Natural killer cell (primary cell): ENCODE measurements around the gene HINT2. TPM values are rescaled to one million over a fixed set of nuclear protein-coding genes. Genes with fewer than 3 reads are reported as not detected.

ENCODE experiments used
- ATAC-seq, 3 donors: fragments of 150-1000 bp in 2 of 3; fragments of 200-7000 bp in 1 of 3; cut with Tn5 transposase; 1 replicate in 1 of 3; 2 replicates in 2 of 3; pipeline ENCODE4 v1.10.0; 2021; ENCODE audit warnings: mild to moderate bottlenecking in 2 of 3, moderate library complexity in 2 of 3
- DNase-seq, 2 donors: peaks; one replicate each; pipeline versions ENCODE4 v3.0.0 to v3.0.0-alpha.2; 2013 to 2021; ENCODE audit warnings: mixed read lengths in 1 of 2
- H3K27ac ChIP-seq: one replicate; pipeline ENCODE4 v1.5.1; 2013; ENCODE audit warnings: mild to moderate bottlenecking, low read length
- H3K27me3 ChIP-seq: one replicate; pipeline ENCODE4 v1.6.1; 2013; ENCODE audit warnings: low read length; ENCODE audit not compliant: control insufficient read depth, insufficient read depth
- H3K36me3 ChIP-seq: one replicate; pipeline ENCODE4 v1.6.1; 2013; ENCODE audit warnings: low read length; ENCODE audit not compliant: control insufficient read depth, insufficient read depth
- H3K4me1 ChIP-seq: one replicate; pipeline ENCODE4 v1.6.1; 2013; ENCODE audit warnings: low read length; ENCODE audit not compliant: control insufficient read depth, insufficient read depth
- H3K4me3 ChIP-seq: one replicate; pipeline ENCODE4 v1.5.1; 2013; ENCODE audit warnings: low read length
- H3K9me3 ChIP-seq: one replicate; pipeline ENCODE4 v1.6.1; 2013; ENCODE audit warnings: low read length; ENCODE audit not compliant: control insufficient read depth, insufficient read depth
- H3K27ac Mint-ChIP-seq, 2 donors: one replicate each; pipeline ENCODE4 v1.8.0; 2022; ENCODE audit warnings: mild to moderate bottlenecking in 2 of 2, mixed read lengths in 2 of 2, moderate library complexity in 1 of 2
- H3K27me3 Mint-ChIP-seq, 2 donors: one replicate each; pipeline ENCODE4 v1.8.0; 2022; ENCODE audit warnings: low read depth in 2 of 2, mixed read lengths in 2 of 2
- H3K36me3 Mint-ChIP-seq: one replicate; pipeline ENCODE4 v1.8.0; 2022; ENCODE audit warnings: mixed read lengths
- H3K4me1 Mint-ChIP-seq, 2 donors: one replicate each; pipeline ENCODE4 v1.8.0; 2022; ENCODE audit warnings: mixed read lengths in 2 of 2
- H3K4me3 Mint-ChIP-seq: one replicate; pipeline ENCODE4 v1.8.0; 2022; ENCODE audit warnings: mild to moderate bottlenecking, moderate library complexity, mixed read lengths
- H3K9me3 Mint-ChIP-seq, 2 donors: one replicate each; pipeline ENCODE4 v1.8.0; 2022; ENCODE audit warnings: mixed read lengths in 2 of 2
- CTCF ChIP-seq: fragments of 200-600 bp; IDR thresholded peaks from one replicate; pipeline ENCODE4 v1.8.0; 2022; ENCODE audit warnings: antibody characterized with exemption
- WGBS: methylation state at CpG from one replicate; pipeline ENCODE4 v1.1.7; 2013; ENCODE audit warnings: missing lambda C conversion rate; ENCODE audit not compliant: insufficient coverage; 5-methylcytosine and 5-hydroxymethylcytosine counted together
- intact Hi-C: fragments of 100-400 bp; cut with micrococcal nuclease; formaldehyde crosslinking; loops from one replicate; pipeline ENCODE4 v1.14.2; 2022
- total RNA-seq, 4 donors: library from RNA; stranded (reverse); fragments of 120-200 nt in 1 of 4; gene quantifications; one replicate each; pipeline versions ENCODE4 v1.2.3 to v1.2.4, GENCODE V29; 2013 to 2022

HINT2 gene
- total RNA-seq, 3 donors from 2014 or later (not counting 1 experiment from before 2014, with no cell fraction given), result 25.8 to 27.5 (median 25.9) TPM

- no peak overlapping the region for H3K27ac Mint-ChIP-seq
- H3K36me3 ChIP-seq, result no peaks in the 10 kb centered on the region
Measured at GRCh38 chr9:35852876-35853865, 38.3 kb upstream of the HINT2 start.

GRCh38 chr9:35852267-35852815 lies 37.5 kb upstream of the HINT2 start:
- intact Hi-C loops, result no loop called here
- no peaks in the 10 kb centered on the region for H3K9me3 ChIP-seq
- 92% methylated on average over 2 of the region's 2 CpGs for WGBS
- peaks cover 2% of the 10 kb centered on the region for H3K27me3 ChIP-seq
- no peaks in the 10 kb centered on the region for H3K4me1 Mint-ChIP-seq
- H3K9me3 Mint-ChIP-seq, result no peaks in the 10 kb centered on the region
- no peak for TF ChIP-seq CTCF
- no peak overlapping the region for H3K4me3 ChIP-seq
- H3K27ac ChIP-seq, result no peak overlapping the region
- no peak for DNase-seq
- peaks cover 0 to 6% of the 10 kb centered on the region in 2 donors for H3K27me3 Mint-ChIP-seq
- H3K4me1 ChIP-seq, result peaks cover 2% of the 10 kb centered on the region
- H3K4me3 Mint-ChIP-seq, result no peak overlapping the region
- H3K36me3 Mint-ChIP-seq, result no peaks in the 10 kb centered on the region
- H3K36me3 ChIP-seq, result no peaks in the 10 kb centered on the region
- no peak overlapping the region for H3K27ac Mint-ChIP-seq
- ATAC-seq, result no peak

More at GRCh38 chr9:35852876-35853865, 38.3 kb upstream of the HINT2 start:
- TF ChIP-seq CTCF, result no peak
- intact Hi-C loops, result no loop called here
- H3K9me3 ChIP-seq, result no peaks in the 10 kb centered on the region
- ATAC-seq (no peak), DNase-seq (peak in 1 of 2 donors; percentile 10)
- no peak overlapping the region for H3K4me3 ChIP-seq
- Mint-ChIP-seq H3K4me3 (no peak overlapping the region), H3K9me3 (no peaks in the 10 kb centered on the region), H3K4me1 (peaks cover 0 to under 1% of the 10 kb centered on the region in 2 donors), H3K27me3 (peaks cover 0 to 6% of the 10 kb centered on the region in 2 donors), H3K36me3 (no peaks in the 10 kb centered on the region)
- 82% methylated on average over 25 of the region's 25 CpGs for WGBS
- no peaks in the 10 kb centered on the region for H3K4me1 ChIP-seq
- H3K27me3 ChIP-seq, result peaks cover 2% of the 10 kb centered on the region
- no peak overlapping the region for H3K27ac ChIP-seq

- intact Hi-C loops, result no loop called here
- Histone ChIP-seq H3K9me3 (no peaks in the 10 kb centered on the region), H3K36me3 (peaks cover 3% of the 10 kb centered on the region), H3K4me1 (peaks cover 25% of the 10 kb centered on the region), H3K27me3 (no peaks in the 10 kb centered on the region), H3K27ac (no peak overlapping the region), H3K4me3 (no peak overlapping the region)
- ATAC-seq, result peak in 1 of 3 donors; percentile 31
- H3K27me3 Mint-ChIP-seq, result no peaks in the 10 kb centered on the region
- peaks cover 6 to 8% of the 10 kb centered on the region in 2 donors for H3K4me1 Mint-ChIP-seq
- WGBS, result 46% methylated on average over 4 of the region's 4 CpGs
- no peaks in the 10 kb centered on the region for H3K36me3 Mint-ChIP-seq
- TF ChIP-seq CTCF, result no peak
- DNase-seq, result no peak
- H3K27ac Mint-ChIP-seq, result peak overlapping the region in 1 of 2 donors; percentile 12
- H3K9me3 Mint-ChIP-seq, result no peaks in the 10 kb centered on the region
- no peak overlapping the region for H3K4me3 Mint-ChIP-seq
Measured at GRCh38 chr9:35847792-35848572, 33.1 kb upstream of the HINT2 start.
